ENCODE results near the gene OR2V1. TPM values are rescaled to one million over a fixed set of nuclear protein-coding genes. Genes with fewer than 3 reads are reported as not detected.
"Not testable (repeated sequence)": the region's sequence is repeated elsewhere in the genome, so short reads cannot be mapped to it uniquely, and the experiment has no call there.

Gene OR2V1
- total and polyA plus RNA-seq, 8 donors, result not detected

DNA sequence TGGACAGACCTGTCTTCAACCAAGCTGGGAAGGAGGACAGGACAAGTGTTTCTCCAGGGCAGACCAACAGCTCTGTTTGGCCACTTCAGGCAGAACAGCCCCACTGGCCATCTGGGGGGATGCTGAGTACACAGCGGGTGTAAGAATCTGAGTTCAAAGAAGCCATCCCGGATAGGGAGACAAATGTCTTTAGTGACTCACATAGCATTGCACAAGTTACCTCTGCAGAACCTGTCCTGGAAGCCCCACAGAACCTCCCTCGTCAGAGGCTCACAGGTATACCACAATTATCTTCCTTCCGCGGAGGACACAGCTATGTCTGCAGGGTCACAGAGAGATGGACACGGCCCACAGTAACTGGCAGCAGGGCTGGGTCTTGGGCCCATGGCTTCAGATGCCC is 18.4 kb upstream of the OR2V1 start:
- Histone ChIP-seq H3K36me3 (no peaks in the 10 kb centered on the region), H3K27me3 (peaks cover 0 to 59% (median 16%) of the 10 kb centered on the region in 3 donors), H3K9me3 (peaks cover 0 to 6% (median 3%) of the 10 kb centered on the region in 4 donors), H3K4me1 (no peaks in the 10 kb centered on the region), H3K4me3 (no peak overlapping the region), H3K27ac (no peak overlapping the region)
- DNase-seq, result no peak
- WGBS, 5 donors, result 73 to 86% (median 78%) methylated on average over 6 of the region's 6 CpGs
- TF ChIP-seq POLR2A (IDR thresholded peaks at IDR 0.05) (no peak), CTCF (IDR thresholded peaks at IDR 0.05) (no peak), EP300 (IDR thresholded peaks at IDR 0.05) (no peak), POLR2AphosphoS5 (IDR thresholded peaks at IDR 0.05) (no peak)
- intact Hi-C loops (cut with DNase I; ENCODE audit: low total_unique reads), result no loop called here

GRCh38 chr5:181146927-181147636 is 16.1 kb upstream of the OR2V1 start, which contains the start of gene OR2V2:
OR2V2 (plus strand) TSS chr5:181147586; CDS start chr5:181154943, 7,357 bp downstream.
- 31 to 54% (median 48%) methylated on average over 6 to 7 of the region's 7 CpGs for WGBS, 5 donors
- H3K27me3 ChIP-seq, result peaks cover 0 to 81% (median 16%) of the 10 kb centered on the region in 3 donors
- intact Hi-C loops (cut with DNase I; ENCODE audit: low total_unique reads); H3K4me1 ChIP-seq; H3K9me3 ChIP-seq; H3K4me3 ChIP-seq; H3K36me3 ChIP-seq; H3K27ac ChIP-seq; DNase-seq: not testable (repeated sequence)

DNA sequence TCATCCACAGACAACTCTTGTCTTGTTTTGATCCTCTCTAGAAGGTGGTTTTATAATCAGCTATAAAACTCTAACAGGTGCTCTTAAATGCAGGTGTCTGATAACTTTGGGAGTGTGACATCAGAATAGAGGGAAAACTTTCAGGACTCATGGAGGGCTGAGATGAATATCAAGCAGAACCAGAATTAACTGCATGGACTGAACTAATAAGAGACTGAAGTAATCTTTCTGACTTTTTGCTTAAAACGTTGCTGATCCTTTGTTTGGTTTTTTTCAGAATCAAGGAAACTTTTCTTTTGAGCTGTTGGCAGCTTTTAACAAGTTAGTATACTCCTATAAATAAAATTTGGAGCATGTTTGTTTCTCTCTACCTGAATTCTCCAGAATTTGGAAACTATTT is 14.2 kb upstream of the OR2V1 start:
- intact Hi-C loops (cut with DNase I; ENCODE audit: low total_unique reads), result no loop called here
- 35 to 56% (median 46%) methylated on average over 1 of the region's 1 CpG for WGBS, 5 donors

DNA sequence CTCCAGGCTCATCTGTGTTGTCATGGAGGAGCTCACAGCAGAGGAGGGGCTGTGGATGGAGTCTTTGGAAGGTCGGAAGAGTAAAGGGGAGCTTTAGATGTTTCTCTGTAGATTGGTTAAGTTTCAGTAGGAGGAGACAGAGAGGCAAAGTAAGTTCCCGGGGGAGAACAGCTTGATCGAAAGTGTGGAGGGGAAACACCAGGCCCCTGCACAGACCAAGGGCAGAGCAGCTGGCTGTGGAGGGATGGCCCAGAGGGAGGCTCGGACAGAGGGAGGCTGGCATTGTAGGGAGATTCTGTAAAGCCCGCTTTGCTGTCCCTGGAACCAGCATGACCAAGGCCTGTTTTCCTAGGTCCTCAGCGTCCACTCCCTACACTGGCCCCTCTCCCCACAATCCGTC is 11.1 kb upstream of the OR2V1 start:
- peaks cover 0 to 45% (median 6%) of the 10 kb centered on the region in 3 donors for H3K27me3 ChIP-seq
- peaks cover 0 to 7% (median 3%) of the 10 kb centered on the region in 4 donors for H3K9me3 ChIP-seq
- H3K36me3 ChIP-seq, result no peaks in the 10 kb centered on the region
- H3K27ac ChIP-seq, result no peak overlapping the region
- 66 to 86% (median 78%) methylated on average over 5 to 7 of the region's 7 CpGs for WGBS, 5 donors
- intact Hi-C loops (cut with DNase I; ENCODE audit: low total_unique reads), result no loop called here
- no peak overlapping the region for H3K4me3 ChIP-seq
- no peak for DNase-seq
- TF ChIP-seq POLR2AphosphoS5 (IDR thresholded peaks at IDR 0.05) (no peak), CTCF (IDR thresholded peaks at IDR 0.05) (no peak), EP300 (IDR thresholded peaks at IDR 0.05) (no peak), POLR2A (IDR thresholded peaks at IDR 0.05) (no peak)
- H3K4me1 ChIP-seq, result no peaks in the 10 kb centered on the region

More for the DNA sequence above, 14.2 kb upstream of the OR2V1 start:
- H3K27me3 ChIP-seq, result peaks cover 0 to 75% (median 11%) of the 10 kb centered on the region in 3 donors
- H3K4me1 ChIP-seq, result no peaks in the 10 kb centered on the region
- no peak for DNase-seq
- H3K27ac ChIP-seq, result no peak overlapping the region
- H3K36me3 ChIP-seq, result no peaks in the 10 kb centered on the region
- peaks cover 0 to 6% (median 3%) of the 10 kb centered on the region in 4 donors for H3K9me3 ChIP-seq
- H3K4me3 ChIP-seq, result no peak overlapping the region
- TF ChIP-seq CTCF (IDR thresholded peaks at IDR 0.05), result no peak
- no peak for TF ChIP-seq POLR2A (IDR thresholded peaks at IDR 0.05)
- no peak for TF ChIP-seq POLR2AphosphoS5 (IDR thresholded peaks at IDR 0.05)
- TF ChIP-seq EP300 (IDR thresholded peaks at IDR 0.05), result no peak

- no peak for DNase-seq
- no peak for TF ChIP-seq POLR2AphosphoS5 (IDR thresholded peaks at IDR 0.05)
- TF ChIP-seq POLR2A (IDR thresholded peaks at IDR 0.05), result no peak
- no peak for TF ChIP-seq CTCF (IDR thresholded peaks at IDR 0.05)
- TF ChIP-seq EP300 (IDR thresholded peaks at IDR 0.05), result no peak
- Histone ChIP-seq H3K27ac (no peak overlapping the region), H3K4me1 (no peaks in the 10 kb centered on the region), H3K9me3 (peaks cover 0 to 19% (median 14%) of the 10 kb centered on the region in 4 donors), H3K4me3 (no peak overlapping the region), H3K36me3 (no peaks in the 10 kb centered on the region), H3K27me3 (peaks cover 0 to 37% (median 6%) of the 10 kb centered on the region in 3 donors)
- 58 to 79% (median 71%) methylated on average over 3 of the region's 3 CpGs for WGBS, 5 donors
- intact Hi-C loops (cut with DNase I; ENCODE audit: low total_unique reads), result no loop called here
These were observed 9.8 kb upstream of the OR2V1 start for GRCh38 chr5:181140766-181141165.
